Measurements from ENCODE around the gene PRICKLE4. TPM values are rescaled to one million over a fixed set of nuclear protein-coding genes. Genes with fewer than 3 reads are reported as not detected.

PRICKLE4 gene
- total and polyA plus RNA-seq, 2 of the 4 experiments (the other 2 are of a cell fraction) = 0.72 TPM; not detected in 1

DNA sequence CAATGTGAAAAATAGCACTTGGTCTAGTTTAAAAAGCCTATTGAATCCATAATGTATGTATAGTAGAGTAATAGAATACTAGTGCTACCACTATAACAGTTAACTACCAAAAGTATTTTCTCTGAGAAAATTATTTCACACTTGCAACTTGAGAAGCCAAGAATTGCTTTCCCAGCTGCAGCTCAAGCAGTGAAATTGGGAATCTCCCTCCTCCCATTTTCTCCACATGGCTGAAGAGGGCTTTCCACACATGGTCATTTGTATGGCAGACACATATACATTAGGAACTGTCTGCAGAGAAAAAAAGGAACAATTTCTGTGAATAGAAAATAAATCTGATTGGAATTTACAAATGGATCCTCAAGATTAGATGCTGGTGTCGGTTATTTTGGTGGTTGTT, 41.4 kb downstream of the PRICKLE4 start:
- TF ChIP-seq RFX5 (IDR thresholded peaks at IDR 0.05; ENCODE audit: low read depth, low read length) (no peak), BHLHE40 (IDR thresholded peaks at IDR 0.05; ENCODE audit: low read depth, low read length) (no peak), FOS (IDR thresholded peaks at IDR 0.05; ENCODE audit: low read depth, low read length) (no peak), MXI1 (IDR thresholded peaks at IDR 0.05; ENCODE audit: borderline replicate concordance, low read depth, low read length) (no peak), POLR2A (IDR thresholded peaks at IDR 0.05; ENCODE audit: low read depth, low read length) (no peak), MAFK (IDR thresholded peaks at IDR 0.05; ENCODE audit: low read depth, low read length) (no peak), CHD1 (IDR thresholded peaks at IDR 0.05; ENCODE audit: low read depth, low read length) (no peak), RCOR1 (IDR thresholded peaks at IDR 0.05; ENCODE audit: insufficient replicate concordance, low read length) (no peak), RAD21 (IDR thresholded peaks at IDR 0.05; ENCODE audit: low read length) (no peak), SMC3 (IDR thresholded peaks at IDR 0.05; ENCODE audit: low read depth, low read length) (no peak), MAZ (IDR thresholded peaks at IDR 0.05; ENCODE audit: borderline replicate concordance, low read depth, low read length) (no peak), NFE2L2 (IDR thresholded peaks at IDR 0.05; ENCODE audit: low read depth, low read length) (no peak), CEBPB (IDR thresholded peaks at IDR 0.05; ENCODE audit: low read depth, low read length) (no peak)
- TF ChIP-seq, protein P1, sequence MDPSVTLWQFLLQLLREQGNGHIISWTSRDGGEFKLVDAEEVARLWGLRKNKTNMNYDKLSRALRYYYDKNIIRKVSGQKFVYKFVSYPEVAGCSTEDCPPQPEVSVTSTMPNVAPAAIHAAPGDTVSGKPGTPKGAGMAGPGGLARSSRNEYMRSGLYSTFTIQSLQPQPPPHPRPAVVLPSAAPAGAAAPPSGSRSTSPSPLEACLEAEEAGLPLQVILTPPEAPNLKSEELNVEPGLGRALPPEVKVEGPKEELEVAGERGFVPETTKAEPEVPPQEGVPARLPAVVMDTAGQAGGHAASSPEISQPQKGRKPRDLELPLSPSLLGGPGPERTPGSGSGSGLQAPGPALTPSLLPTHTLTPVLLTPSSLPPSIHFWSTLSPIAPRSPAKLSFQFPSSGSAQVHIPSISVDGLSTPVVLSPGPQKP (IDR thresholded peaks at IDR 0.05; ENCODE audit: borderline replicate concordance, low read depth, low read length) = no peak
- TF ChIP-seq, protein P2, sequence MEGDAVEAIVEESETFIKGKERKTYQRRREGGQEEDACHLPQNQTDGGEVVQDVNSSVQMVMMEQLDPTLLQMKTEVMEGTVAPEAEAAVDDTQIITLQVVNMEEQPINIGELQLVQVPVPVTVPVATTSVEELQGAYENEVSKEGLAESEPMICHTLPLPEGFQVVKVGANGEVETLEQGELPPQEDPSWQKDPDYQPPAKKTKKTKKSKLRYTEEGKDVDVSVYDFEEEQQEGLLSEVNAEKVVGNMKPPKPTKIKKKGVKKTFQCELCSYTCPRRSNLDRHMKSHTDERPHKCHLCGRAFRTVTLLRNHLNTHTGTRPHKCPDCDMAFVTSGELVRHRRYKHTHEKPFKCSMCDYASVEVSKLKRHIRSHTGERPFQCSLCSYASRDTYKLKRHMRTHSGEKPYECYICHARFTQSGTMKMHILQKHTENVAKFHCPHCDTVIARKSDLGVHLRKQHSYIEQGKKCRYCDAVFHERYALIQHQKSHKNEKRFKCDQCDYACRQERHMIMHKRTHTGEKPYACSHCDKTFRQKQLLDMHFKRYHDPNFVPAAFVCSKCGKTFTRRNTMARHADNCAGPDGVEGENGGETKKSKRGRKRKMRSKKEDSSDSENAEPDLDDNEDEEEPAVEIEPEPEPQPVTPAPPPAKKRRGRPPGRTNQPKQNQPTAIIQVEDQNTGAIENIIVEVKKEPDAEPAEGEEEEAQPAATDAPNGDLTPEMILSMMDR (conservative IDR thresholded peaks at IDR 0.05; ENCODE audit: low read depth, low read length) = no peak
- TF ChIP-seq, protein P3, sequence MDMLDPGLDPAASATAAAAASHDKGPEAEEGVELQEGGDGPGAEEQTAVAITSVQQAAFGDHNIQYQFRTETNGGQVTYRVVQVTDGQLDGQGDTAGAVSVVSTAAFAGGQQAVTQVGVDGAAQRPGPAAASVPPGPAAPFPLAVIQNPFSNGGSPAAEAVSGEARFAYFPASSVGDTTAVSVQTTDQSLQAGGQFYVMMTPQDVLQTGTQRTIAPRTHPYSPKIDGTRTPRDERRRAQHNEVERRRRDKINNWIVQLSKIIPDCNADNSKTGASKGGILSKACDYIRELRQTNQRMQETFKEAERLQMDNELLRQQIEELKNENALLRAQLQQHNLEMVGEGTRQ (IDR thresholded peaks at IDR 0.05; ENCODE audit: low read depth, low read length) = no peak
- no TSS peak for BruUV-seq (replicated peaks)

More for the DNA sequence above, 41.4 kb downstream of the PRICKLE4 start:
- CTCF ChIA-PET = no interaction called here
- H2BK5ac ChIP-seq (ENCODE audit: low read depth, low read length, poor library complexity, severe bottlenecking) = no peak overlapping the region
- no peaks in the 10 kb centered on the region for H4K20me1 ChIP-seq (ENCODE audit: insufficient read depth, low read length)
- no peak overlapping the region for H3K14ac ChIP-seq (replicated peaks; ENCODE audit: low read depth, low read length)
- 100% methylated on average over 1 of the region's 1 CpG; no CpG with 5 or more reads in 1 of the 2 experiments for WGBS, 2 experiments (ENCODE audit: extremely low coverage in 2 of 2, insufficient read length in 1 of 2)
- intact Hi-C loops (cut with micrococcal nuclease) = no loop called here
- no peak overlapping the region for H2AFZ ChIP-seq (replicated peaks; ENCODE audit: low read length, poor library complexity)
- H4K8ac ChIP-seq (ENCODE audit: low read depth in 2 of 2, low read length in 2 of 2) = no peak overlapping the region
- no peak overlapping the region for H4K5ac ChIP-seq (ENCODE audit: low read depth, low read length)
- no peak overlapping the region for H2AK5ac ChIP-seq (ENCODE audit: low read depth, low read length)
- H2BK20ac ChIP-seq (ENCODE audit: low read depth, low read length) = no peak overlapping the region
- H3K4me2 ChIP-seq (ENCODE audit: low read depth, low read length) = no peak overlapping the region
- H3K23ac ChIP-seq (ENCODE audit: low read depth, low read length) = no peak overlapping the region
- POLR2A ChIA-PET (ENCODE audit: unreplicated experiment) = no interaction called here
- no peaks in the 10 kb centered on the region for H3K36me3 ChIP-seq (ENCODE audit: control insufficient read depth, insufficient read depth, low read length)
- dilution Hi-C loops (cut with HindIII; ENCODE audit: low sequenced_read_pairs, unreplicated experiment) = no loop called here
- no peaks in the 10 kb centered on the region for H3K79me1 ChIP-seq (ENCODE audit: low read depth in 1 of 2, low read length in 2 of 2)
- no peak overlapping the region for H2BK120ac ChIP-seq (ENCODE audit: low read depth, low read length)
- H3K9ac ChIP-seq (ENCODE audit: low read depth, low read length) = no peak overlapping the region
- no peak overlapping the region for H2BK15ac ChIP-seq (ENCODE audit: low read depth, low read length)
- no peak overlapping the region for H3K4me3 ChIP-seq (ENCODE audit: insufficient read depth, low read depth, low read length)
- H3K9me3 ChIP-seq (ENCODE audit: control insufficient read depth, insufficient read depth, low read length) = no peaks in the 10 kb centered on the region
- no peak overlapping the region for H3K27ac ChIP-seq (ENCODE audit: insufficient read depth, low read length)
- H3K56ac ChIP-seq (ENCODE audit: extremely low read depth, insufficient read depth, low read length) = no peak overlapping the region
- in situ Hi-C loops (cut with MboI; ENCODE audit: low sequenced_read_pairs) = no loop called here
- no peaks in the 10 kb centered on the region for H3K27me3 ChIP-seq (ENCODE audit: control insufficient read depth, insufficient read depth, low read length)
- H3K4me1 ChIP-seq (ENCODE audit: control insufficient read depth, insufficient read depth, low read length) = no peaks in the 10 kb centered on the region
- H2AK9ac ChIP-seq (replicated peaks; ENCODE audit: low read depth, low read length, poor library complexity) = no peak overlapping the region
- no peak overlapping the region for H3K18ac ChIP-seq (ENCODE audit: low read depth, low read length)
- ATAC-seq (ENCODE audit: low read depth) = no peak
- no peak for DNase-seq
- no peak overlapping the region for H4K91ac ChIP-seq (ENCODE audit: insufficient read depth, low read depth, low read length)
- no peaks in the 10 kb centered on the region for H3K9me1 ChIP-seq (ENCODE audit: insufficient read depth, low read length)
- no peak overlapping the region for H3K4ac ChIP-seq (ENCODE audit: low read depth, low read length)
